Rectal smooth muscle tissue (tissue), 1 donor: ENCODE measurements around the gene RANBP17.
A peak's percentile ranks its signal among the peaks of the same experiment; 100 is the strongest.

Experiments
- H3K27ac ChIP-seq: one replicate; pipeline ENCODE4 v1.7.0; 2013; ENCODE audit warnings: low read depth, low read length, inconsistent platforms
- H3K27me3 ChIP-seq: one replicate; pipeline ENCODE4 v1.7.0; 2013; ENCODE audit warnings: low read length; ENCODE audit not compliant: control insufficient read depth, insufficient read depth
- H3K36me3 ChIP-seq: one replicate; pipeline ENCODE4 v1.7.0; 2013; ENCODE audit warnings: low read length; ENCODE audit not compliant: control insufficient read depth, insufficient read depth
- H3K4me1 ChIP-seq: one replicate; pipeline ENCODE4 v1.7.0; 2013; ENCODE audit warnings: low read length; ENCODE audit not compliant: control insufficient read depth, insufficient read depth
- H3K4me3 ChIP-seq: one replicate; pipeline ENCODE4 v1.7.0; 2013; ENCODE audit warnings: low read length
- H3K9ac ChIP-seq: one replicate; pipeline ENCODE4 v1.7.0; 2013; ENCODE audit warnings: low read length

RANBP17 gene

DNA sequence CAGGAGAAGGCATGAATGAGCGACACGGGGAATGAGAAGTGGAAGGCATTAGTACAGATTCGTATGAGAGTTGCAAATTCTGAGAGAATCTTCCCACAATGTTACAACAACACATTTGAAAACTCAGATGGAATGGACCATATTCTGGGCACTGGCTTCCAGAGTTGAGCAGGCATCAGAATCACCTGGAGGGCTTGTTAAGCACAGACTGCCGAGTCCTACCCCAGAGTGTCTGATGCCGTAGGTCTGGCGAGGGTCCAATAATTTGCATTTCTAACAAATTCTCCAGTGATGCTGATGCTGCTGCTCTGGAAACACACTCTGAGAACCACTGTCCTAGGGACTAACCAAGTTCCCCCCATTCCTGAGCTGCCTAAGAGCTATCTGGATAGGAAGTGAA is 444.3 kb downstream of the RANBP17 start:
- no peaks in the 10 kb centered on the region for H3K36me3 ChIP-seq
- peaks cover 31% of the 10 kb centered on the region for H3K27me3 ChIP-seq
- no peak overlapping the region for H3K9ac ChIP-seq
- H3K4me3 ChIP-seq, result no peak overlapping the region
- no peaks in the 10 kb centered on the region for H3K4me1 ChIP-seq
- H3K27ac ChIP-seq, result no peak overlapping the region

DNA sequence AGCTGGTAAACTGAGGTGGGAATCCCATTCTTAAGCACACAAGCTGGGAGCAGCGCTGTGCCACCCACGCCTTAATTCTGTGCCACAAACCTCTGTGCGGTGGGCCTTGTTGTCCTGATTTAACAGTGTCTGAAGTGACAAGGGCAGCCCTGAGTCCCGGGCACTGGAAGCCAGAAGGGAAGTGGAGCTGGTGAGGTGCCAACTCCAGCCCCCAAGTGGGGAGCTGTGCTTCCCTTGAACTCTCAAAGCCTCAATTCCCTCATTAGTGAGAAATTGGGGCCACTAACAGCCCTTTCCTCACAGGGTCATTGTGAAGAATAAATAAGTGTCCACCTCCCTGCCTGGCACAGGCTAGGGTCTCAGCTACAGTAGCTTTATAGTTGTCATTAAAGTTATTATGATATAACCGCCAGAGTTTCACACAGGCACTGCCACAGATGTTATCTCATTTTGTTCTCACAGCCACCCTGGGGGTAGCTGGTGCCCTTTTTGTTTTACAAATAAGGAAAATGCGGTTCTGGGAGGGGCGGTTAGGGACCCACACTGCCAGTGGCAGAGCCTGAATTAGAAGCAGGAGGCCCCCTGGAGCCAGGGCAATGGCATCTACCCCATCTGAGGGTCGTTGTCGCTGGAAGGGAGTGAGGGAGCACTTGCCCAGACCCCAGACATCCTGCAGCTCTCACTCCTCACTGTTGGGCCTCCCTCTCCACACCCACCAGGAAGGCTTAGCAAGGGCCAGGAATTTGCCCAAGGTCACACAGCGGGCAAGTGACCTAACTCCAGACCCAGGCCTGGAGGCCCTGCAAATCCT is 445.2 kb downstream of the RANBP17 start:
- no peak overlapping the region for H3K4me3 ChIP-seq
- H3K4me1 ChIP-seq, result no peaks in the 10 kb centered on the region
- H3K9ac ChIP-seq, result no peak overlapping the region
- H3K27me3 ChIP-seq, result peaks cover 33% of the 10 kb centered on the region
- no peak overlapping the region for H3K27ac ChIP-seq
- H3K36me3 ChIP-seq, result no peaks in the 10 kb centered on the region

DNA sequence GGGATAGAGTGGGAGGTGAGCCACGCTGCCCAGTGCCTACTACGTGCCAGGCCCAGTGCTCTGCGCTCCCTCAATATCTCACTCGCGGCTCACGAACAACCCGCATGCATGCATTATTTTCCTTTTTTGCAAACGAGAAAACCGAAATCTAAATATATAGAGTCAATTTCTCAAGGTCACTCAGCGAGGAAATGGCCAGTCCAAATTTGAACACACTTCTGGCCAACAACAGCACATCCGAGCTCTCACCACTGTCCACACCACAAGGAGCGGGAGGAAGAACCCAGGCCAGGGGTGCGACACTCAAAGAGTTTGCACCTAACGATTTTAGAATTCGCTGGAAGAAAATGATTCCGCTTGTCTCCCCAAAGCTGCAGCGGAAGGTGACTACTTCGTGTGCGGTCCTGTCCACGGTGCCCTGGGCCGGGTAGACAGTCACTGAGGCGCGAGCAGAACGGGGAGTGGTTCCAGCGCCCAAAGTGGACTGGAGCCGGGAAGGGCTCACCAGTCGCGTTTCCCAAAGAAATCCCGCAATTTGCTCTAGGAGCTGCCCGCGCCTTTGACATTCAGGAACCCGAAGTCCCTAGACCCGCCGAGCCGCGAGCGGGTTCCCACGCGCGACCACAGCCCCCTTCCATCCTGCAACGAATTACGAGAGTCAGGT is 446.1 kb downstream of the RANBP17 start:
- Histone ChIP-seq H3K27ac (no peak overlapping the region), H3K9ac (no peak overlapping the region), H3K4me3 (no peak overlapping the region), H3K36me3 (no peaks in the 10 kb centered on the region), H3K27me3 (peaks cover 40% of the 10 kb centered on the region), H3K4me1 (no peaks in the 10 kb centered on the region)

DNA sequence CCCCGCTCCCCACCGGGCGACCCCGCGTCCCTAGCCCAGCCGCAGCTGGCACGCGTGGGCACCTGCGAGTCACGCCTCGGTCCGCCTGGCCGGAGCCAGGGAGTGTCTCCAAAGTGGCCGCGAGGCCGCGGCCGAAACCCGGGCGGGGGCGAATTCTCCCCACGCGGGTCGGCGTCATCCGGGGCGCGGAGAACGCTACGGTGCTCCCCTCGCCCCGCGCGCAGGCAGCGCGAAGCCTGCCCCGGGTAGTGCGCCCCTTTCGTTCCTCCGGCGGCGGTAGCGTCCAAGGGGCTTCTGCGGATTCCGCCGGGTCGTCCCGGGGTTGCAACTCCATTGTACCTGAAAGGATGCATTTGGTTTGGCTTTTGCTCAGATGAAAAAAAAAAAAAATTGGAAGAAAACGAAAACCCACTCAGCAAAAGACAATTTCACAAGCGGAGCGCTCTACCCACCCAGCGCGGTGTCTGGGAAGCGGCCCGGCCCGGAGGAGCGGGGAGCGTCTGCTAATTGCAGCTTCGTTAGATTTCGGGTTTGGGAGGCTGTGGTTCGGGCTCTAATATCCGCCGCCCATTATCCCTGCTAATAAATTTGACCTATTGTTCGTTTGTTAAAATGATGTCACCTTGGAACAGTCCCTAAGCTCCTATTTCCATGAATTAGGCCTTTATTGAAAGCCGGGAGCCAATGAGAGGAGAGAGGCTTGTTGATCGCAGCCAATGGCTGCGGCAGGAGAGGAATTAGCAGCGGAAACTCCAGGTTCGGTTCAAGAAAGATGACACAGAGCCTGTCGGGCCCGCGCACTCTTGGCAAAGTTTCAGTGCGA is 446.8 kb downstream of the RANBP17 start, which contains the start of gene TLX3:
Gene TLX3, plus strand, starts transcription at position 796 of the 823 bp plus-strand sequence. CDS start 118 bp downstream, outside the sequence.
- H3K27ac ChIP-seq, result no peak within 1 kb of the TSS
- peaks cover 48% of the 10 kb centered on the region for H3K27me3 ChIP-seq
- H3K36me3 ChIP-seq, result no peaks in the 10 kb centered on the region
- no peaks in the 10 kb centered on the region for H3K4me1 ChIP-seq
- H3K4me3 ChIP-seq, result no peak within 1 kb of the TSS
- no peak within 1 kb of the TSS for H3K9ac ChIP-seq

DNA sequence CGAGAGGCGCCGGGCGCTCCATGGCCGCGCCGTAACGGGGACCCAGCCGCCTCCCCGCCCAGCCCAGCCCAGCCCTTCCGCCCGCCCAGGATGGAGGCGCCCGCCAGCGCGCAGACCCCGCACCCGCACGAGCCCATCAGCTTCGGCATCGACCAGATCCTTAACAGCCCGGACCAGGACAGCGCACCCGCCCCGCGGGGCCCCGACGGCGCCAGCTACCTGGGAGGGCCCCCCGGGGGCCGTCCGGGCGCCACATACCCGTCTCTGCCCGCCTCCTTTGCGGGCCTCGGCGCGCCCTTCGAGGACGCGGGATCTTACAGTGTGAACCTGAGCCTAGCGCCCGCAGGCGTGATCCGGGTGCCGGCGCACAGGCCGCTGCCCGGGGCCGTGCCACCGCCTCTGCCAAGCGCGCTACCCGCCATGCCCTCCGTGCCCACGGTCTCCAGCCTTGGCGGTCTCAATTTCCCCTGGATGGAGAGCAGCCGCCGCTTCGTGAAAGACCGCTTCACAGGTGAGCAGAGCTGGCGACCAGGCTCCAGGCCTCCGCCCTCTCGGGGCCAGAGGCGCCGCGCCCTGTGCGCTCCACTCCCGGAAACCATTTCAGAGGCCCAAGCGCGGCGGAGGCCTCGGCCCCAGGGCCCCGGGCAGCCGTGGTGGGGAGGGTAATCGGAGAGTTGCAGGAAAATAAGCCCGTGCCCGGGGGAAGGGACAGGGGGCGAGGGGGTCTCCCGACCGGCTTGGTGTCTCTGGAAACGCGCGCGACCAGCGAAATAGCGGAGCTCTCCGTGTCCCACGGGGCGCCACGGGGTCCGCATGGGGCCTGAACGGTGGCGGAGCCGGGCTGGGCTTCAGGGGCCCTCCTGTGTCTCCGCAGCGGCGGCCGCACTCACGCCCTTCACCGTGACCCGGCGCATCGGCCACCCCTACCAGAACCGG is 447.7 kb downstream of the RANBP17 start:
- no peaks in the 10 kb centered on the region for H3K36me3 ChIP-seq
- peaks cover 52% of the 10 kb centered on the region for H3K27me3 ChIP-seq
- no peak overlapping the region for H3K4me3 ChIP-seq
- H3K9ac ChIP-seq, result no peak overlapping the region
- H3K4me1 ChIP-seq, result no peaks in the 10 kb centered on the region
- no peak overlapping the region for H3K27ac ChIP-seq

DNA sequence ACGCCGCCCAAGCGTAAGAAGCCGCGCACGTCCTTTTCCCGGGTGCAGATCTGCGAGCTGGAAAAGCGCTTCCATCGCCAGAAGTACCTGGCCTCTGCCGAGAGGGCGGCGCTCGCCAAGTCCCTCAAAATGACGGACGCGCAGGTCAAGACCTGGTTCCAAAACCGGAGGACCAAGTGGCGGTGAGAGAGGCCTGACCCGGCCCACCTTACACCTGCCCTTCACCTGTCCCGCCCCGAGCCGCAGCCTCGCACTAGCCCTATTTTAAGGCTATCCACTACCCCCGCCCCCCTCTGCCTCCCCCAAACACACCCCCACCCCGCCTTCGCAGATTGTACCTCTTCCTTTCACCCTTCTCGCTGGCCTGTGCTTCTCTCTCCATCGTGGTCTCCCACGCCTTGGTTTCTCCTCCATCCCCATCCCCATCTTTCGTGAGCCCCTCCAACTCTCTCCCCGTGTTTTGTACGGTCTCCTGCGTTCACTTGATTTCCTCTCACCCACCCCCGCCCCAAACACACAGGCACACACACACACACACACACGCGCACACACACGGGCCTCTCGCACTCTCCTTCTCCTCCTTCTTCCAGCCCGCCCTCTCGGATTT is 448.5 kb downstream of the RANBP17 start:
- Histone ChIP-seq H3K4me1 (no peaks in the 10 kb centered on the region), H3K27me3 (peaks cover 60% of the 10 kb centered on the region)

DNA sequence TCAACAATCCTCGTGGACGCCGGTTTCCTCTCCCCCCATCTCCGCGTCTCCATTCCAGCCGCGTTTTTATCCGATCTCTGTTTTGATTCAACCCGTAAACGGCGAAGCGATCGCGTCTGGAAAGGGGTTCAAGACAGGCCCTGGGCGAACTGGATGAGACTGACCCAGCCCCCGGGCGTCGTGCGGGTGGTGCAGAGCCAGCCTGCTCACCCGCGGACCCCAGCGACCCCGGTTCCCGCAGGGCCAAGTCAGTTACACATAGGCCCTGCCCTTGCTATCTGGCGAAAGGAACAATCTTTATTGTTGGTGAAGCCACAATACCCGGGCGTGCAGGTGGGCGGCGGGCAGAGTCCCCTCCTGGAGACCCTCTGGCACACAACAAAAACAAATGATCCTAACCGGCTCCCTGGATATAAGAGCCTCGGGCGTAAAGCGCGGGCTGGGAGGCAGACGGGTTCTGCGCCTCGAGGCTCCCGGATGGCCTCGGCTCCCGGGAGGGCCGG is 449.1 kb downstream of the RANBP17 start:
- Histone ChIP-seq H3K36me3 (no peaks in the 10 kb centered on the region), H3K9ac (no peak overlapping the region), H3K4me3 (peak overlapping the region; percentile 2), H3K27me3 (peaks cover 63% of the 10 kb centered on the region), H3K27ac (no peak overlapping the region), H3K4me1 (no peaks in the 10 kb centered on the region)

More for the DNA sequence above, 448.5 kb downstream of the RANBP17 start:
- H3K9ac ChIP-seq, result no peak overlapping the region
- no peak overlapping the region for H3K27ac ChIP-seq
- H3K36me3 ChIP-seq, result no peaks in the 10 kb centered on the region
- H3K4me3 ChIP-seq, result no peak overlapping the region

DNA sequence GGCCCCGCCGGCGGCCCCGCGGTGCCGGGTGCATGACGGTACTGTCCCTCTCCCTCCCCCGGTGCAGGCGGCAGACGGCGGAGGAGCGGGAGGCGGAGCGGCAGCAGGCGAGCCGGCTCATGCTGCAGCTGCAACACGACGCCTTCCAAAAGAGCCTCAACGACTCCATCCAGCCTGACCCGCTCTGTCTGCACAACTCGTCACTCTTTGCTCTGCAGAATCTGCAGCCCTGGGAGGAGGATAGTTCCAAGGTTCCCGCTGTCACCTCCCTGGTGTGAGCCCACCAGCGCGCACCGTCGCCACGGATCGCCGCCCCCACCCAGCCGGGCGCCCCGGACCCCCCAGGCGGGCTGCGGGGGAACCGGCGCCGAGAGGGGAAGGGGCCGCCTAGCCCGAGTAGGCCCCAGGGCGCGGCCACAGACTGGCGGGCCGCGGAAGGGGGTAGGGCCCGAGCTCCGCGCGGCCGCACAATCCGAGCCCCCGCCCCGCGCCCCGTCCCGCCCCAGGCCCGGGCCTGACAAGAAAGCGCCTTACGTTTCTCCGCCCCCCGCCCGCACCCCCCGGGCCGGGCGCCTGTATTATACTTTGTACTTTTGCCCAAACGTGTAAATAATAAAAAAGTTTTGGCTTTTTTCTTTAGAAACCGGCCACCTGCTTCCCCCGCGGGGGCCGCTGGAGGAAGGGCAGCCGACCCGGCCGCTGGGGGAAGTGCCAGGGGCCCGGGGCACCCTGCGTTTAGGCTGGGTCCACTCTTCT is 449.7 kb downstream of the RANBP17 start:
- no peak overlapping the region for H3K27ac ChIP-seq
- H3K27me3 ChIP-seq, result peaks cover 68% of the 10 kb centered on the region
- peak overlapping the region; percentile 2 for H3K4me3 ChIP-seq
- H3K9ac ChIP-seq, result no peak overlapping the region
- no peaks in the 10 kb centered on the region for H3K36me3 ChIP-seq
- H3K4me1 ChIP-seq, result no peaks in the 10 kb centered on the region

DNA sequence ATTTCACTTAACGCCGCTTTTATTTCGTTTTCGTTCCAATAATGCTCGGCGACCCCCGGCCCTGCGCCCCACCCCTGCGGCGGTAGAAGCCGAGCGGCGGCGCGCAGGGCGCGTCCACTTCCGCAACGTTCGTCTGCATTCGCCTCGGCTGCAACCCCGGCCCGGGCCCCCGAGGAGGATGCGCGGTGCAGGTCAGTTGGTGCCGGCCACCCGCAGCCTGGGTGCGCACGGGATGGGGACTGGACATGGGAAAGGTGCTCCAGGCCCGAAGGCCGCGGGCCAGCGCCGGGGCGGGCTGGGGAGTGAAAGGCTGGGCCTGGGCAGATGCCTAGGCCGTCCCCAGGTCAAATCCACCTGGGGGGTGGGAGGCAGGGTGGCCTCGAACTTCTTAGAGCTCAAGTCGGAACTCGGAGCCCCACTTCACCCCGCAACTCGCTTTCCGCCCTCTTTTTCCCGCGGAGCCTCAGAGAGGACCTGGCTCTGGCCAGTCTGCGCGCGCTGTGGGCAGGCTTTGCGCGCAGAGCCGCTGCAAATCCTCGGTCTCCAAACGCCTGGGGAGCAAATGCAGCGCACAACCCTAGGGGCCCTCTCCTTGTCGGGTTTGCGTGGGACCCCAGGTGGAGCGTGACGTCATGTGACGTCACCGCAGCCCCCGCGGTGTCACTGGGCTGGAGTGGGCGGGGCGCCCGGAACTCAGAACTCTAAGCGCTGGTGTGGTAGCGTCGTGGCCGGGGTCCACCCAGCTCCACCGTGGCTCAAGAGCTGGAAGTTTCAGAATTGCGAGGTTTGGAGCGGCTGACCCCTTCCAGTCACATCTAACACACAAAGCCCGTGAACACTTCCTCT is 450.5 kb downstream of the RANBP17 start:
- Histone ChIP-seq H3K9ac (no peak overlapping the region), H3K4me1 (no peaks in the 10 kb centered on the region), H3K27me3 (peaks cover 70% of the 10 kb centered on the region), H3K36me3 (no peaks in the 10 kb centered on the region), H3K27ac (no peak overlapping the region), H3K4me3 (no peak overlapping the region)

DNA sequence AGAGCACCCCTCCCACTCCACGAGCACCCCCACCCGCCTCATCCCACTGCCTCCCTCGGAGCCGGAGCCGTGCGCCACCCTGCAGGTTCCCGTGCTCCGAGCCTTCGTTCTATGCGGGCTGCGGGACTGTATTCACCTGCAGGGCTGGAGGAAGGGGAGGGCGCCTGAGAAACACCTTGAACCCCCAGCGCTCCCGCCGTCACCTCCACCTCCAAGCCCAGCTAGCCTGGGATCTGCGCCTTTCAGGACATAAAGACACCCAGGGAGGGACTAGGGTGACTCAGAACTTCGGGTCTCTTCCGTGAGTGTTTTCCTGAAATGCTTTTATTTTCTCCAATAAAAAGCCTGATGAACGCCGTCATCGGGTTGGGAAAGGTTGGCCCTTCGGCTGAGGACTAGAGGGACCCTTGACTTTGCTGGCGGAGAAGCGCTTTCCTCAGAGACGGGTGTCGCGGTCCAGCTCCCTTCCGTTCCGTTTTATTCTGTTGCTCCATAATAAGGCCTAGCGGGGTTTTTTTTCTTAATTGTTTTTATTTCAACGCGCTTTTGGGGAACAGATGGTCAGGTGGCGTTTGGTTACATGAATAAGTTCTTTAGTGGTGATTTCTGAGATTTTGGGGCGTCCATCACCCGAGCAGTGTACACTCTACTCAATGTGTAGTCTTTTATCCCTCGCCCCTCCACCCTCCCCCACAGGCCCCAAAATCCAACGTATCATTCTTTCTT is 451.8 kb downstream of the RANBP17 start:
- peaks cover 70% of the 10 kb centered on the region for H3K27me3 ChIP-seq
- H3K4me3 ChIP-seq, result no peak overlapping the region
- H3K4me1 ChIP-seq, result no peaks in the 10 kb centered on the region
- no peak overlapping the region for H3K27ac ChIP-seq
- H3K9ac ChIP-seq, result no peak overlapping the region
- H3K36me3 ChIP-seq, result no peaks in the 10 kb centered on the region
